Hepatocyte (in vitro differentiated cells): ENCODE data around the gene IFFO2. TPM values are rescaled to one million over a fixed set of nuclear protein-coding genes. Genes with fewer than 3 reads are reported as not detected.

Source experiments
- DNase-seq: peaks from one replicate; pipeline ENCODE4 v3.0.0-alpha.2; 2016; ENCODE audit warnings: low spot score
- H2AFZ ChIP-seq: fragments of 200-600 bp; sonication (generic); 2 replicates; pipeline ENCODE4 v1.6.0; 2016; ENCODE audit warnings: antibody characterized with exemption, mild to moderate bottlenecking
- H3K27ac ChIP-seq: fragments of 200-600 bp; sonication (generic); 2 replicates; pipeline ENCODE4 v1.5.1; 2016; ENCODE audit warnings: mild to moderate bottlenecking
- H3K27me3 ChIP-seq: fragments of 200-600 bp; sonication (generic); 2 replicates; pipeline ENCODE4 v1.6.1; 2016
- H3K36me3 ChIP-seq: fragments of 200-600 bp; sonication (generic); replicated peaks from 2 replicates; pipeline ENCODE4 v1.5.1; 2016; ENCODE audit warnings: low read depth; ENCODE audit not compliant: insufficient read depth
- H3K4me1 ChIP-seq: fragments of 200-600 bp; sonication (generic); 2 replicates; pipeline ENCODE4 v1.5.1; 2016; ENCODE audit warnings: mild to moderate bottlenecking, moderate library complexity; ENCODE audit not compliant: insufficient read depth
- H3K4me2 ChIP-seq: fragments of 200-600 bp; sonication (generic); 2 replicates; pipeline ENCODE4 v1.6.0; 2016
- H3K4me3 ChIP-seq: fragments of 200-600 bp; sonication (generic); 2 replicates; pipeline ENCODE4 v1.5.1; 2016; ENCODE audit warnings: mild to moderate bottlenecking
- H3K79me2 ChIP-seq: fragments of 200-600 bp; sonication (generic); 2 replicates; pipeline ENCODE4 v1.6.0; 2017; ENCODE audit warnings: mild to moderate bottlenecking
- H3K9me2 ChIP-seq: fragments of 200-600 bp; sonication (generic); replicated peaks from 2 replicates; pipeline ENCODE4 v1.6.0; 2017; ENCODE audit warnings: mild to moderate bottlenecking; ENCODE audit not compliant: insufficient read depth
- H3K9me3 ChIP-seq: fragments of 200-600 bp; sonication (generic); 2 replicates; pipeline ENCODE4 v1.5.1; 2016; ENCODE audit warnings: low read depth, mild to moderate bottlenecking
- H4K20me1 ChIP-seq: fragments of 200-600 bp; sonication (generic); 2 replicates; pipeline ENCODE4 v1.6.0; 2016; ENCODE audit warnings: mild to moderate bottlenecking; ENCODE audit not compliant: insufficient read depth, poor library complexity, severe bottlenecking
- EZH2 ChIP-seq: fragments of 200-600 bp; sonication (generic); IDR thresholded peaks from 2 replicates; pipeline ENCODE4 v1.6.1; 2016; ENCODE audit warnings: antibody characterized with exemption, mild to moderate bottlenecking, borderline replicate concordance
- EZH2phosphoT487 ChIP-seq: fragments of 200-600 bp; sonication (generic); IDR thresholded peaks from one replicate; pipeline ENCODE4 v1.6.1; 2018; ENCODE audit warnings: antibody characterized with exemption, mild to moderate bottlenecking, low read depth, moderate library complexity; ENCODE audit not compliant: unreplicated experiment, severe bottlenecking
- WGBS: methylation state at CpG from one replicate; pipeline ENCODE4 v1.1.6; 2016; ENCODE audit warnings: low lambda C conversion rate; ENCODE audit errors: missing lambda C conversion rate; 5-methylcytosine and 5-hydroxymethylcytosine counted together
- polyA plus RNA-seq: library from polyadenylated mRNA; unstranded; fragments of >200 nt; fragmentation: Nextera tagmentation; extraction: Ambion mirVana; gene quantifications from 2 replicates; pipeline ENCODE4 v1.2.1, GENCODE V29; 2016
- total RNA-seq: library from RNA; depleted of rRNA; stranded (reverse); fragments of >200 nt; gene quantifications from 2 replicates; pipeline ENCODE4 v1.2.3, GENCODE V29; 2014
- TF ChIP-seq, protein P1 (sequence below): fragments of 200-600 bp; sonication (generic); IDR thresholded peaks from 2 replicates; pipeline ENCODE4 v1.5.1; 2016; ENCODE audit warnings: antibody characterized with exemption, mild to moderate bottlenecking; ENCODE audit not compliant: poor library complexity

Gene IFFO2
- total and polyA plus RNA-seq, 2 experiments from 2014 or later, result 0.85 to 7.2 TPM

DNA sequence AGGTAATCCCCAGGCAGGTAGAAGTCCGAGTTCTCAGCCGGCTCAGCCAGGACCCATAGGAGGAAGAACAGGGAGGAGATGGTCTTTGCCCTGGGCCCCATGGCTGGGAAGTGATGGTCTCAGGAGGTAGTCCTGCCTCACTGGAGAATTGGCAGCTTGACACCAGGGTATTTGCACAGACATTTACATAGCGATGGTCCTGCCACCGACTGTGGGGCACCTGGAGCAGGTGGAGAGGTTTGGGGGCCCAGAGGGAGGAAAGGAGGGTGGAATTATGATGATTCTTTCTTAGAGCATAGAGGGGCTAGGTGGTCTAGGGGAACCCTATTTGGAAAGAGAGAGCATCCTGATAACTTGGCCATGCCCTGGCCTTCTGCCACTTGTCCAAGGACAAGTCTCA, 96.9 kb downstream of the IFFO2 start, which contains the start of gene TAS1R2:
TSS of gene TAS1R2 (minus strand) at position 101 of the 400 bp plus-strand sequence. CDS start at position 101, 0 bp downstream.
- TF ChIP-seq EZH2phosphoT487 (no peak), EZH2 (no peak)
- TF ChIP-seq, protein P1, sequence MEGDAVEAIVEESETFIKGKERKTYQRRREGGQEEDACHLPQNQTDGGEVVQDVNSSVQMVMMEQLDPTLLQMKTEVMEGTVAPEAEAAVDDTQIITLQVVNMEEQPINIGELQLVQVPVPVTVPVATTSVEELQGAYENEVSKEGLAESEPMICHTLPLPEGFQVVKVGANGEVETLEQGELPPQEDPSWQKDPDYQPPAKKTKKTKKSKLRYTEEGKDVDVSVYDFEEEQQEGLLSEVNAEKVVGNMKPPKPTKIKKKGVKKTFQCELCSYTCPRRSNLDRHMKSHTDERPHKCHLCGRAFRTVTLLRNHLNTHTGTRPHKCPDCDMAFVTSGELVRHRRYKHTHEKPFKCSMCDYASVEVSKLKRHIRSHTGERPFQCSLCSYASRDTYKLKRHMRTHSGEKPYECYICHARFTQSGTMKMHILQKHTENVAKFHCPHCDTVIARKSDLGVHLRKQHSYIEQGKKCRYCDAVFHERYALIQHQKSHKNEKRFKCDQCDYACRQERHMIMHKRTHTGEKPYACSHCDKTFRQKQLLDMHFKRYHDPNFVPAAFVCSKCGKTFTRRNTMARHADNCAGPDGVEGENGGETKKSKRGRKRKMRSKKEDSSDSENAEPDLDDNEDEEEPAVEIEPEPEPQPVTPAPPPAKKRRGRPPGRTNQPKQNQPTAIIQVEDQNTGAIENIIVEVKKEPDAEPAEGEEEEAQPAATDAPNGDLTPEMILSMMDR, result no peak
- DNase-seq, result no peak
- no peak within 1 kb of the TSS for H3K4me2 ChIP-seq
- no peaks in the 10 kb centered on the region for H3K79me2 ChIP-seq
- no peaks in the 10 kb centered on the region for H3K27me3 ChIP-seq
- H3K4me1 ChIP-seq, result no peaks in the 10 kb centered on the region
- no peaks in the 10 kb centered on the region for H3K9me3 ChIP-seq
- 81% methylated on average over 4 of the region's 4 CpGs for WGBS
- H3K4me3 ChIP-seq, result no peak within 1 kb of the TSS
- H3K36me3 ChIP-seq, result no peaks in the 10 kb centered on the region
- H4K20me1 ChIP-seq, result no peaks in the 10 kb centered on the region
- no peak within 1 kb of the TSS for H2AFZ ChIP-seq
- no peak within 1 kb of the TSS for H3K27ac ChIP-seq
- no peaks in the 10 kb centered on the region for H3K9me2 ChIP-seq

DNA sequence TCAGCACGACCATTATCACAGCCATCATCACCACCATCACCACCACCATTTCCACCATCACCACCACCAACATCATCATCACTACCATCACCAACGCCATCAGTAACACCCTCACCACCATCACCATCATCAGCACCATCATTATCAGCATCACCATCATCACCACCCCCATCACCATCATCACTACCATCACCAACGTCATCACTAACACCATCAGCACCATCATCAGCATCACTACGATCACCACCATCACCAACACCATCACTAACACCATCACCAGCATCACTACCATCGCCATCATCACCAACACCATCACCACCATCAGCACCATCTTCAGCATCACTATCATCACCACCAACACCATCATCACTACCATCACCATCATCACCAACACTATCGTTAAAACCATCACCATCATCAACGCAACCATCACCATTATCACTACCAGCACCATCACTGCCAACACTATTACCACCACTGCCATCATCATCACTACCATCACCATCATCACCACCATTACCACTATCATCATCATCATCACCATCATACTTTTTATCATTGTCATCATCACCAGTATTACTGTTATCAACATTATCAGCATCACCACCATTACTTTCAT, 98.3 kb downstream of the IFFO2 start:
- H3K27ac ChIP-seq, result no peak overlapping the region
- 95% methylated on average over 7 of the region's 7 CpGs for WGBS
- H3K4me1 ChIP-seq, result no peaks in the 10 kb centered on the region
- no peak overlapping the region for H3K4me3 ChIP-seq
- H2AFZ ChIP-seq, result no peak overlapping the region
- H3K36me3 ChIP-seq, result no peaks in the 10 kb centered on the region
- no peak overlapping the region for H3K4me2 ChIP-seq
- no peak for TF ChIP-seq EZH2phosphoT487
- TF ChIP-seq EZH2, result no peak
- TF ChIP-seq, protein P1, result no peak
- no peaks in the 10 kb centered on the region for H3K79me2 ChIP-seq
- DNase-seq, result no peak
- H3K27me3 ChIP-seq, result peaks cover 6% of the 10 kb centered on the region
- H4K20me1 ChIP-seq, result no peaks in the 10 kb centered on the region
- no peaks in the 10 kb centered on the region for H3K9me2 ChIP-seq
- H3K9me3 ChIP-seq, result no peaks in the 10 kb centered on the region

DNA sequence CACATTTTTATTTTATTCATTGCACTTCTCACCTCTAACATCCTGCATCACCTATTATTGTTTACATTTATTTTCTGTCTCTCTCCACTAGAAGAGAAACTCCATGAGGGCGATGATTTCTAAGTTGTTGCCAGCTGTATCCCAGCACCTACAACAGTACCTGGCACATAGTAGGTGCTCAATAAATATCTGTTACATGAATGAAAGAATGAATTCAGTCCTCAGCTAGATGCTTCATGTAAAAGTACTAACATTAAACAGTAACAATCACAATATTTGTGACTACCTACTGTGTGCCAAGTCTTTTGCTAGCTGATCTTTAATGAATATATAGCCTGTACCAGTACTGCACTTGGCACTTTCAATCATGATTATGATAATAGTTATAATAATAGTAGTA, 100.0 kb downstream of the IFFO2 start:
- H3K4me3 ChIP-seq, result no peak overlapping the region
- H3K4me2 ChIP-seq, result no peak overlapping the region
- no peaks in the 10 kb centered on the region for H3K9me3 ChIP-seq
- no peaks in the 10 kb centered on the region for H4K20me1 ChIP-seq
- H3K27me3 ChIP-seq, result peaks cover 16% of the 10 kb centered on the region
- WGBS, result 97% methylated on average over 1 of the region's 1 CpG
- no peaks in the 10 kb centered on the region for H3K36me3 ChIP-seq
- no peaks in the 10 kb centered on the region for H3K9me2 ChIP-seq
- TF ChIP-seq EZH2phosphoT487 (no peak), EZH2 (no peak)
- TF ChIP-seq, protein P1, result no peak
- no peak for DNase-seq
- no peaks in the 10 kb centered on the region for H3K79me2 ChIP-seq
- H2AFZ ChIP-seq, result no peak overlapping the region
- no peak overlapping the region for H3K27ac ChIP-seq
- H3K4me1 ChIP-seq, result no peaks in the 10 kb centered on the region
